GM23338 (cell line): ENCODE measurements around the gene BTBD9. TPM values are rescaled to one million over a fixed set of nuclear protein-coding genes. Genes with fewer than 3 reads are reported as not detected.

Experiments
- ATAC-seq: fragments of 200-7000 bp; cut with Tn5 transposase; 3 replicates; pipeline ENCODE4 v1.9.1; 2020
- DNase-seq: peaks from one replicate; pipeline ENCODE4 v3.0.0-alpha.2; 2015; ENCODE audit warnings: low spot score
- H2AFZ ChIP-seq: fragments of 200-600 bp; sonication (generic); 2 replicates; pipeline ENCODE4 v1.8.0; 2016; ENCODE audit warnings: antibody characterized with exemption, mild to moderate bottlenecking, moderate library complexity
- H3F3A ChIP-seq: fragments of 200-600 bp; sonication (generic); replicated peaks from 2 replicates; pipeline ENCODE4 v1.8.0; 2017; ENCODE audit warnings: antibody characterized with exemption, mixed run types, low read depth
- H3K27ac ChIP-seq: fragments of 200-600 bp; sonication (generic); 2 replicates; pipeline ENCODE4 v1.6.1; 2016; ENCODE audit warnings: low read depth
- H3K27me3 ChIP-seq: fragments of 200-600 bp; sonication (generic); 2 replicates; pipeline ENCODE4 v1.8.0; 2016; ENCODE audit warnings: mild to moderate bottlenecking, mixed run types, moderate library complexity; ENCODE audit not compliant: insufficient read depth
- H3K36me3 ChIP-seq: fragments of 200-600 bp; sonication (generic); 2 replicates; pipeline ENCODE4 v1.8.0; 2016; ENCODE audit warnings: mild to moderate bottlenecking; ENCODE audit not compliant: insufficient read depth
- H3K4me1 ChIP-seq: fragments of 200-600 bp; sonication (generic); 2 replicates; pipeline ENCODE4 v1.8.0; 2016; ENCODE audit warnings: mild to moderate bottlenecking, moderate library complexity; ENCODE audit not compliant: insufficient read depth
- H3K4me2 ChIP-seq: fragments of 200-600 bp; sonication (generic); 2 replicates; pipeline ENCODE4 v1.7.1; 2017; ENCODE audit warnings: mixed run types
- H3K4me3 ChIP-seq: fragments of 200-600 bp; sonication (generic); 2 replicates; pipeline ENCODE4 v1.6.1; 2016; ENCODE audit warnings: mixed run types
- H3K79me2 ChIP-seq: fragments of 200-600 bp; sonication (generic); replicated peaks from 2 replicates; pipeline ENCODE4 v1.8.0; 2017; ENCODE audit warnings: mild to moderate bottlenecking; ENCODE audit not compliant: insufficient read depth
- H3K9me2 ChIP-seq: fragments of 200-600 bp; sonication (generic); 2 replicates; pipeline ENCODE4 v1.8.0; 2017; ENCODE audit not compliant: insufficient read depth
- H4K20me1 ChIP-seq: fragments of 200-600 bp; sonication (generic); replicated peaks from 2 replicates; pipeline ENCODE4 v1.8.0; 2017; ENCODE audit warnings: mild to moderate bottlenecking; ENCODE audit not compliant: insufficient read depth
- H3K27ac Mint-ChIP-seq: 2 replicates; pipeline ENCODE4 v1.8.0; 2020; ENCODE audit warnings: inconsistent platforms, mild to moderate bottlenecking, moderate library complexity, mixed read lengths
- H3K27me3 Mint-ChIP-seq: 3 replicates; pipeline ENCODE4 v1.8.0; 2022; ENCODE audit warnings: low read depth, mild to moderate bottlenecking, moderate library complexity, mixed read lengths, inconsistent platforms; ENCODE audit not compliant: insufficient read depth, poor library complexity
- H3K36me3 Mint-ChIP-seq: 3 replicates; pipeline ENCODE4 v1.8.0; 2021; ENCODE audit warnings: low read depth, mild to moderate bottlenecking, inconsistent platforms, moderate library complexity, mixed read lengths
- H3K4me1 Mint-ChIP-seq: 3 replicates; pipeline ENCODE4 v1.8.0; 2020; ENCODE audit warnings: mild to moderate bottlenecking, inconsistent platforms, mixed read lengths
- H3K4me3 Mint-ChIP-seq: 3 replicates; pipeline ENCODE4 v1.8.0; 2021; ENCODE audit warnings: moderate library complexity, mild to moderate bottlenecking, inconsistent platforms, mixed read lengths
- H3K9me3 Mint-ChIP-seq: 3 replicates; pipeline ENCODE4 v1.8.0; 2020; ENCODE audit warnings: moderate library complexity, mild to moderate bottlenecking, inconsistent platforms, mixed read lengths
- CREB1 ChIP-seq: fragments of 250-450 bp; sonication (Bioruptor Pico); IDR thresholded peaks from 2 replicates; pipeline ENCODE4 v1.5.0; 2020; ENCODE audit warnings: low read depth, mild to moderate bottlenecking, moderate library complexity
- EZH2 ChIP-seq: fragments of 200-600 bp; sonication (generic); IDR thresholded peaks from one replicate; pipeline ENCODE4 v1.8.0; 2017; ENCODE audit warnings: antibody characterized with exemption, mild to moderate bottlenecking, low read depth; ENCODE audit not compliant: unreplicated experiment
- EZH2phosphoT487 ChIP-seq: fragments of 200-600 bp; sonication (generic); IDR thresholded peaks from one replicate; pipeline ENCODE4 v1.8.1; 2018; ENCODE audit warnings: antibody characterized with exemption; ENCODE audit not compliant: unreplicated experiment
- STAT1 ChIP-seq: IDR thresholded peaks from one replicate; pipeline ENCODE4 v1.6.1; 2016; ENCODE audit warnings: antibody characterized with exemption; ENCODE audit not compliant: unreplicated experiment
- ZNF114 ChIP-seq: fragments of 250-450 bp; sonication (Bioruptor Pico); IDR thresholded peaks from 2 replicates; pipeline ENCODE4 v1.5.0; 2020; ENCODE audit warnings: mild to moderate bottlenecking, moderate library complexity
- ZNF331 ChIP-seq: fragments of 250-450 bp; sonication (Bioruptor Pico); IDR thresholded peaks from 2 replicates; pipeline ENCODE4 v1.5.0; 2020; ENCODE audit warnings: low read depth, mild to moderate bottlenecking, moderate library complexity
- polyA plus RNA-seq: library from polyadenylated mRNA; unstranded; fragments of >200 nt; fragmentation: Nextera tagmentation; extraction: Ambion mirVana; gene quantifications from 2 replicates; pipeline ENCODE4 v1.2.1, GENCODE V29; 2016
- total RNA-seq: library from RNA; depleted of rRNA; stranded (reverse); fragments of >200 nt; shearing (Covaris generic); gene quantifications from 2 replicates; pipeline ENCODE4 v1.2.3, GENCODE V29; 2014
- TF ChIP-seq, protein P1 (sequence below): IDR thresholded peaks from one replicate; pipeline ENCODE4 v1.6.1; 2018; ENCODE audit warnings: antibody characterized with exemption; ENCODE audit not compliant: unreplicated experiment
- TF ChIP-seq, protein P2 (sequence below): fragments of 250-450 bp; sonication (Bioruptor Pico); IDR thresholded peaks from 2 replicates; pipeline ENCODE4 v1.5.0; 2020; ENCODE audit warnings: mild to moderate bottlenecking, moderate library complexity

The BTBD9 gene
- total and polyA plus RNA-seq, 2 experiments from 2014 or later: 4.2 to 5.3 TPM

DNA sequence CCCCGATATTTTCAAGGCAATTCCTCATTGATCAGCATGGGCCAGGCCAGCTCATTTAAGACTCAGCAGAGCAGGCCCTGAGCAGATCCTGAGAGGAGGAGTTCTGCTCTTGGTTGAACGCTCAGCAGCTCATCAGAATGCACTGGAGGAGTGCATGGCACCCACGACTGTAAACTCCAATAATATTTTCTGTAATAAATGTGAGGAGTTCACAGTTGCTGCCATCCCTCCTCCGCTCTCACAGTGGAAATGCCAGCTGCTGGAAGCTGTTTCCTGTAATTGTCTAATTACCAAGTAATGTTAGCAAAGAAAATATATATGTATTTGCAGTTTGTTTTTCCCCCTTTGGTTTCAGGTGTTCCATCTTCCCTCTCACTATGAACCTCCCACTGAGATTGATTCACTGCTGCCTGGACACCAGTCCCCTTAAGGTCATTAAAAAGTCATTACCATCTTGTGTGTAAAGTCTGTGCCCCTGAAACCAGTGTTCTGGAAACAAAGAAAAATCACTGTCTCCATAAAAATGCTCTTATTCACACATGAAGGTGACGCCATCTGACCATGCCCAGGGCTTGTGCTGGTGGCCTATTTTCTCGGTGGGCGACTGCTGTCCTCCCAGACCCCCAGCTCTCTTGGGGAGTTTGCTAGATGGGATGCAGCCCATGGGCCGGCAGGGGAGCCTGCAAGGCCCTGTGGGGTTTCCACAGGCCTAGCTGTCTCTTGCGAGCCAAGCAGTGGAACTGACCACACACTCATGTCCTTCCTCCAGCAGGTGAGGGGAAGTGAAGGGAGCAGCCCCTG is 446.0 kb downstream of the BTBD9 start (continued):
- TF ChIP-seq ZNF331 (CRISPR knock-in tag) (no peak), EZH2phosphoT487 (no peak), EZH2 (no peak), STAT1 (no peak), CREB1 (no peak), ZNF114 (CRISPR knock-in tag) (no peak)

DNA sequence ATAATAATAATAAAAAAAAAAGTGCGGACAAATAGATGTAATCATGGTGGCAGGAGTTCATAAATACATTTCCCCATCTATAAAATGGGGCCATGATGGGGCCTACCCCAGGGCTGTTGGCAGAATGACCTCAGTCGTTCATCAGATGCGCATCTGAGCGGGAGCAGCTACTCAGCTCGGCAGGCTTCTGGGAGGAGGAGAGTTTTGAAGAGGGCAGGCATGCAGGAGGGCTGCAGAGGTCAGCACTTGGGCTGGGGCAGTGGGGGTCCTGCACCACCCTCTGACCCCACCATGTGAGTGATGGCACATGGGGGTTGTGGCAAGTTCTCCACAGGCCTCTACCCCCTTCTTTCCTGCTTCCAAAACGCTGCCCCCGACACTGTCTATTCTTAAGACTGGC is 446.7 kb downstream of the BTBD9 start:
- Mint-ChIP-seq H3K4me1 (peaks cover 35% of the 10 kb centered on the region), H3K36me3 (no peaks in the 10 kb centered on the region), H3K9me3 (no peaks in the 10 kb centered on the region), H3K4me3 (no peak overlapping the region), H3K27me3 (no peaks in the 10 kb centered on the region), H3K27ac (no peak overlapping the region)
- Histone ChIP-seq H3K4me1 (peaks cover 25% of the 10 kb centered on the region), H3K4me3 (no peak overlapping the region), H3F3A (no peaks in the 10 kb centered on the region), H4K20me1 (no peaks in the 10 kb centered on the region), H3K79me2 (no peaks in the 10 kb centered on the region), H3K27me3 (no peaks in the 10 kb centered on the region), H3K4me2 (no peak overlapping the region), H2AFZ (no peak overlapping the region), H3K36me3 (no peaks in the 10 kb centered on the region), H3K9me2 (no peaks in the 10 kb centered on the region), H3K27ac (no peak overlapping the region)
- DNase-seq (no peak), ATAC-seq (peak; percentile 20; the same call in 2 of the 3 replicates)
- TF ChIP-seq, protein P1, sequence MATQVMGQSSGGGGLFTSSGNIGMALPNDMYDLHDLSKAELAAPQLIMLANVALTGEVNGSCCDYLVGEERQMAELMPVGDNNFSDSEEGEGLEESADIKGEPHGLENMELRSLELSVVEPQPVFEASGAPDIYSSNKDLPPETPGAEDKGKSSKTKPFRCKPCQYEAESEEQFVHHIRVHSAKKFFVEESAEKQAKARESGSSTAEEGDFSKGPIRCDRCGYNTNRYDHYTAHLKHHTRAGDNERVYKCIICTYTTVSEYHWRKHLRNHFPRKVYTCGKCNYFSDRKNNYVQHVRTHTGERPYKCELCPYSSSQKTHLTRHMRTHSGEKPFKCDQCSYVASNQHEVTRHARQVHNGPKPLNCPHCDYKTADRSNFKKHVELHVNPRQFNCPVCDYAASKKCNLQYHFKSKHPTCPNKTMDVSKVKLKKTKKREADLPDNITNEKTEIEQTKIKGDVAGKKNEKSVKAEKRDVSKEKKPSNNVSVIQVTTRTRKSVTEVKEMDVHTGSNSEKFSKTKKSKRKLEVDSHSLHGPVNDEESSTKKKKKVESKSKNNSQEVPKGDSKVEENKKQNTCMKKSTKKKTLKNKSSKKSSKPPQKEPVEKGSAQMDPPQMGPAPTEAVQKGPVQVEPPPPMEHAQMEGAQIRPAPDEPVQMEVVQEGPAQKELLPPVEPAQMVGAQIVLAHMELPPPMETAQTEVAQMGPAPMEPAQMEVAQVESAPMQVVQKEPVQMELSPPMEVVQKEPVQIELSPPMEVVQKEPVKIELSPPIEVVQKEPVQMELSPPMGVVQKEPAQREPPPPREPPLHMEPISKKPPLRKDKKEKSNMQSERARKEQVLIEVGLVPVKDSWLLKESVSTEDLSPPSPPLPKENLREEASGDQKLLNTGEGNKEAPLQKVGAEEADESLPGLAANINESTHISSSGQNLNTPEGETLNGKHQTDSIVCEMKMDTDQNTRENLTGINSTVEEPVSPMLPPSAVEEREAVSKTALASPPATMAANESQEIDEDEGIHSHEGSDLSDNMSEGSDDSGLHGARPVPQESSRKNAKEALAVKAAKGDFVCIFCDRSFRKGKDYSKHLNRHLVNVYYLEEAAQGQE: no peak
- TF ChIP-seq, protein P2, sequence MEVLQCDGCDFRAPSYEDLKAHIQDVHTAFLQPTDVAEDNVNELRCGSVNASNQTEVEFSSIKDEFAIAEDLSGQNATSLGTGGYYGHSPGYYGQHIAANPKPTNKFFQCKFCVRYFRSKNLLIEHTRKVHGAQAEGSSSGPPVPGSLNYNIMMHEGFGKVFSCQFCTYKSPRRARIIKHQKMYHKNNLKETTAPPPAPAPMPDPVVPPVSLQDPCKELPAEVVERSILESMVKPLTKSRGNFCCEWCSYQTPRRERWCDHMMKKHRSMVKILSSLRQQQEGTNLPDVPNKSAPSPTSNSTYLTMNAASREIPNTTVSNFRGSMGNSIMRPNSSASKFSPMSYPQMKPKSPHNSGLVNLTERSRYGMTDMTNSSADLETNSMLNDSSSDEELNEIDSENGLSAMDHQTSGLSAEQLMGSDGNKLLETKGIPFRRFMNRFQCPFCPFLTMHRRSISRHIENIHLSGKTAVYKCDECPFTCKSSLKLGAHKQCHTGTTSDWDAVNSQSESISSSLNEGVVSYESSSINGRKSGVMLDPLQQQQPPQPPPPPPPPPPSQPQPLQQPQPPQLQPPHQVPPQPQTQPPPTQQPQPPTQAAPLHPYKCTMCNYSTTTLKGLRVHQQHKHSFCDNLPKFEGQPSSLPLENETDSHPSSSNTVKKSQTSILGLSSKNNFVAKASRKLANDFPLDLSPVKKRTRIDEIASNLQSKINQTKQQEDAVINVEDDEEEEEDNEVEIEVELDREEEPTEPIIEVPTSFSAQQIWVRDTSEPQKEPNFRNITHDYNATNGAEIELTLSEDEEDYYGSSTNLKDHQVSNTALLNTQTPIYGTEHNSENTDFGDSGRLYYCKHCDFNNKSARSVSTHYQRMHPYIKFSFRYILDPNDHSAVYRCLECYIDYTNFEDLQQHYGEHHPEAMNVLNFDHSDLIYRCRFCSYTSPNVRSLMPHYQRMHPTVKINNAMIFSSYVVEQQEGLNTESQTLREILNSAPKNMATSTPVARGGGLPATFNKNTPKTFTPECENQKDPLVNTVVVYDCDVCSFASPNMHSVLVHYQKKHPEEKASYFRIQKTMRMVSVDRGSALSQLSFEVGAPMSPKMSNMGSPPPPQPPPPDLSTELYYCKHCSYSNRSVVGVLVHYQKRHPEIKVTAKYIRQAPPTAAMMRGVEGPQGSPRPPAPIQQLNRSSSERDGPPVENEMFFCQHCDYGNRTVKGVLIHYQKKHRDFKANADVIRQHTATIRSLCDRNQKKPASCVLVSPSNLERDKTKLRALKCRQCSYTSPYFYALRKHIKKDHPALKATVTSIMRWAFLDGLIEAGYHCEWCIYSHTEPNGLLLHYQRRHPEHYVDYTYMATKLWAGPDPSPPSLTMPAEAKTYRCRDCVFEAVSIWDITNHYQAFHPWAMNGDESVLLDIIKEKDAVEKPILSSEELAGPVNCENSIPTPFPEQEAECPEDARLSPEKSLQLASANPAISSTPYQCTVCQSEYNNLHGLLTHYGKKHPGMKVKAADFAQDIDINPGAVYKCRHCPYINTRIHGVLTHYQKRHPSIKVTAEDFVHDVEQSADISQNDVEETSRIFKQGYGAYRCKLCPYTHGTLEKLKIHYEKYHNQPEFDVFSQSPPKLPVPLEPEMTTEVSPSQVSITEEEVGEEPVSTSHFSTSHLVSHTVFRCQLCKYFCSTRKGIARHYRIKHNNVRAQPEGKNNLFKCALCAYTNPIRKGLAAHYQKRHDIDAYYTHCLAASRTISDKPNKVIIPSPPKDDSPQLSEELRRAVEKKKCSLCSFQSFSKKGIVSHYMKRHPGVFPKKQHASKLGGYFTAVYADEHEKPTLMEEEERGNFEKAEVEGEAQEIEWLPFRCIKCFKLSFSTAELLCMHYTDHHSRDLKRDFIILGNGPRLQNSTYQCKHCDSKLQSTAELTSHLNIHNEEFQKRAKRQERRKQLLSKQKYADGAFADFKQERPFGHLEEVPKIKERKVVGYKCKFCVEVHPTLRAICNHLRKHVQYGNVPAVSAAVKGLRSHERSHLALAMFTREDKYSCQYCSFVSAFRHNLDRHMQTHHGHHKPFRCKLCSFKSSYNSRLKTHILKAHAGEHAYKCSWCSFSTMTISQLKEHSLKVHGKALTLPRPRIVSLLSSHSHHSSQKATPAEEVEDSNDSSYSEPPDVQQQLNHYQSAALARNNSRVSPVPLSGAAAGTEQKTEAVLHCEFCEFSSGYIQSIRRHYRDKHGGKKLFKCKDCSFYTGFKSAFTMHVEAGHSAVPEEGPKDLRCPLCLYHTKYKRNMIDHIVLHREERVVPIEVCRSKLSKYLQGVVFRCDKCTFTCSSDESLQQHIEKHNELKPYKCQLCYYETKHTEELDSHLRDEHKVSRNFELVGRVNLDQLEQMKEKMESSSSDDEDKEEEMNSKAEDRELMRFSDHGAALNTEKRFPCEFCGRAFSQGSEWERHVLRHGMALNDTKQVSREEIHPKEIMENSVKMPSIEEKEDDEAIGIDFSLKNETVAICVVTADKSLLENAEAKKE (CRISPR knock-in tag): no peak
- no peak for TF ChIP-seq EZH2
- no peak for TF ChIP-seq CREB1
- TF ChIP-seq STAT1: no peak
